T-helper 1 cell treated with Interleukin-12 subunit alpha and Interleukin-12 subunit beta and Interleukin-4 antibody, amounts not matched to agents 30 μg/mL and 1 μg/mL, for 36 hours (primary cell): ENCODE data around the gene MAP4K2.
A peak's percentile ranks its signal among the peaks of the same experiment; 100 is the strongest.
"Not testable (repeated sequence)": the region's sequence is repeated elsewhere in the genome, so short reads cannot be mapped to it uniquely, and the experiment has no call there.

Source experiments
- H3K27ac Mint-ChIP-seq: one replicate; pipeline ENCODE4 v1.8.0; 2021; ENCODE audit warnings: mild to moderate bottlenecking, mixed read lengths
- H3K27me3 Mint-ChIP-seq: one replicate; pipeline ENCODE4 v1.8.0; 2021; ENCODE audit warnings: low read depth, mixed read lengths
- H3K36me3 Mint-ChIP-seq: one replicate; pipeline ENCODE4 v1.8.0; 2021; ENCODE audit warnings: low read depth, mixed read lengths
- H3K4me1 Mint-ChIP-seq: one replicate; pipeline ENCODE4 v1.8.0; 2021; ENCODE audit warnings: low read depth, mixed read lengths
- H3K4me3 Mint-ChIP-seq: one replicate; pipeline ENCODE4 v1.8.0; 2021; ENCODE audit warnings: mild to moderate bottlenecking, moderate library complexity, mixed read lengths
- H3K9me3 Mint-ChIP-seq: one replicate; pipeline ENCODE4 v1.8.0; 2021; ENCODE audit warnings: mixed read lengths

MAP4K2 gene

GRCh38 chr11:64803158-64803845 is at the start of gene MAP4K2:
Gene MAP4K2 (minus strand): TSS chr11:64803214. CDS start chr11:64803149, 65 bp downstream.
- Mint-ChIP-seq H3K9me3 (no peaks in the 10 kb centered on the region), H3K27me3 (no peaks in the 10 kb centered on the region), H3K27ac (peak within 1 kb of the TSS; percentile 86), H3K36me3 (peaks cover 13% of the 10 kb centered on the region), H3K4me3 (peak within 1 kb of the TSS; percentile 85), H3K4me1 (peaks cover 16% of the 10 kb centered on the region)

GRCh38 chr11:64851831-64852351 is 48.9 kb upstream of the MAP4K2 start:
- H3K4me3 Mint-ChIP-seq: peak overlapping the region; percentile 62
- H3K27ac Mint-ChIP-seq: peak overlapping the region; percentile 89
- H3K4me1 Mint-ChIP-seq: peaks cover 71% of the 10 kb centered on the region
- H3K27me3 Mint-ChIP-seq: no peaks in the 10 kb centered on the region
- peaks cover 25% of the 10 kb centered on the region for H3K36me3 Mint-ChIP-seq
- H3K9me3 Mint-ChIP-seq: no peaks in the 10 kb centered on the region

- Mint-ChIP-seq H3K9me3 (no peaks in the 10 kb centered on the region), H3K27me3 (no peaks in the 10 kb centered on the region), H3K27ac (peak overlapping the region; percentile 89), H3K4me1 (peaks cover 64% of the 10 kb centered on the region), H3K4me3 (peak overlapping the region; percentile 2), H3K36me3 (peaks cover 21% of the 10 kb centered on the region)
These were observed 48.1 kb upstream of the MAP4K2 start for GRCh38 chr11:64850979-64851567.

GRCh38 chr11:64849598-64850356 is 46.8 kb upstream of the MAP4K2 start:
- Mint-ChIP-seq H3K9me3 (no peaks in the 10 kb centered on the region), H3K27ac (no peak overlapping the region), H3K36me3 (peaks cover 12% of the 10 kb centered on the region), H3K27me3 (no peaks in the 10 kb centered on the region), H3K4me3 (no peak overlapping the region), H3K4me1 (peaks cover 57% of the 10 kb centered on the region)

GRCh38 chr11:64848826-64849597 is 46.0 kb upstream of the MAP4K2 start:
- no peak overlapping the region for H3K4me3 Mint-ChIP-seq
- peaks cover 52% of the 10 kb centered on the region for H3K4me1 Mint-ChIP-seq
- no peaks in the 10 kb centered on the region for H3K27me3 Mint-ChIP-seq
- H3K36me3 Mint-ChIP-seq: peaks cover 6% of the 10 kb centered on the region
- no peak overlapping the region for H3K27ac Mint-ChIP-seq
- no peaks in the 10 kb centered on the region for H3K9me3 Mint-ChIP-seq

GRCh38 chr11:64848214-64848825 is 45.3 kb upstream of the MAP4K2 start:
- Mint-ChIP-seq H3K4me1 (peaks cover 50% of the 10 kb centered on the region), H3K4me3 (no peak overlapping the region), H3K27ac (peak overlapping the region; percentile 49), H3K27me3 (no peaks in the 10 kb centered on the region), H3K9me3 (no peaks in the 10 kb centered on the region), H3K36me3 (peaks cover 5% of the 10 kb centered on the region)

GRCh38 chr11:64846998-64847666 is 44.1 kb upstream of the MAP4K2 start:
- H3K27me3 Mint-ChIP-seq: no peaks in the 10 kb centered on the region
- H3K9me3 Mint-ChIP-seq: no peaks in the 10 kb centered on the region
- peaks cover 3% of the 10 kb centered on the region for H3K36me3 Mint-ChIP-seq
- no peak overlapping the region for H3K4me3 Mint-ChIP-seq
- H3K4me1 Mint-ChIP-seq: peaks cover 42% of the 10 kb centered on the region
- H3K27ac Mint-ChIP-seq: no peak overlapping the region

- not testable (repeated sequence) for H3K27me3 Mint-ChIP-seq, H3K36me3 Mint-ChIP-seq, H3K9me3 Mint-ChIP-seq, H3K27ac Mint-ChIP-seq, H3K4me3 Mint-ChIP-seq
- H3K4me1 Mint-ChIP-seq: peaks cover 28% of the 10 kb centered on the region
These were observed 42.7 kb upstream of the MAP4K2 start for GRCh38 chr11:64845776-64846129.

- no peaks in the 10 kb centered on the region for H3K27me3 Mint-ChIP-seq
- peak overlapping the region; percentile 37 for H3K4me3 Mint-ChIP-seq
These were observed 42.2 kb upstream of the MAP4K2 start for GRCh38 chr11:64845129-64845775.

GRCh38 chr11:64844330-64845128 is 41.5 kb upstream of the MAP4K2 start, which contains the start of gene CDC42BPG:
Gene CDC42BPG (minus strand): TSS chr11:64844653. CDS start chr11:64844569, 84 bp downstream.
- Mint-ChIP-seq H3K27me3 (no peaks in the 10 kb centered on the region), H3K4me1 (peaks cover 25% of the 10 kb centered on the region), H3K27ac (peak within 1 kb of the TSS; percentile 34), H3K36me3 (no peaks in the 10 kb centered on the region), H3K4me3 (peak within 1 kb of the TSS; percentile 71), H3K9me3 (no peaks in the 10 kb centered on the region)

More at GRCh38 chr11:64845129-64845775, 42.2 kb upstream of the MAP4K2 start:
- no peaks in the 10 kb centered on the region for H3K36me3 Mint-ChIP-seq
- peaks cover 28% of the 10 kb centered on the region for H3K4me1 Mint-ChIP-seq
- no peaks in the 10 kb centered on the region for H3K9me3 Mint-ChIP-seq
- peak overlapping the region; percentile 34 for H3K27ac Mint-ChIP-seq

- Mint-ChIP-seq H3K36me3 (no peaks in the 10 kb centered on the region), H3K9me3 (no peaks in the 10 kb centered on the region), H3K4me1 (peaks cover 22% of the 10 kb centered on the region)
These were observed 40.8 kb upstream of the MAP4K2 start for GRCh38 chr11:64843686-64844329.

More at GRCh38 chr11:64843686-64844329, 40.8 kb upstream of the MAP4K2 start:
- Mint-ChIP-seq H3K27me3 (no peaks in the 10 kb centered on the region), H3K27ac (no peak overlapping the region), H3K4me3 (peak overlapping the region; percentile 71)
